GM12878 (cell line): ENCODE data around the gene RPL10A. TPM values are rescaled to one million over a fixed set of nuclear protein-coding genes. Genes with fewer than 3 reads are reported as not detected.
A peak's percentile ranks its signal among the peaks of the same experiment; 100 is the strongest.

Experiments used
- ATAC-seq: fragments of 200-7000 bp; cut with Tn5 transposase; 3 replicates; pipeline ENCODE4 v1.9.1; 2020; ENCODE audit warnings: mild to moderate bottlenecking, moderate library complexity
- BruUV-seq: library from RNA; stranded (reverse); fragments of 400-500 nt; replicated peaks from 2 replicates; lab custom pipeline; 2021; lab: Mats Ljungman, UMichigan
- CTCF ChIA-PET: fragments of 300-600 bp; sonication (Branson Sonifier 250); formaldehyde crosslinking; extraction: SDS; loops from one replicate; lab custom pipeline; 2021; ENCODE audit warnings: inconsistent platforms; lab: Yijun Ruan, JAX
- POLR2A ChIA-PET: fragments of 350-600 bp; formaldehyde crosslinking; extraction: SDS; loops from one replicate; lab custom pipeline; 2021; ENCODE audit warnings: inconsistent platforms; lab: Charles Lee
- RAD21 ChIA-PET: fragments of 300-600 bp; sonication (Branson Sonifier 250); formaldehyde crosslinking; loops from one replicate; lab custom pipeline; 2023; ENCODE audit warnings: antibody characterized with exemption; ENCODE audit not compliant: unreplicated experiment; lab: Charles Lee
- SMC1A ChIA-PET: fragments of 300-600 bp; sonication (Branson Sonifier 250); formaldehyde crosslinking; loops from one replicate; lab custom pipeline; 2023; ENCODE audit not compliant: unreplicated experiment, uncharacterized antibody; lab: Charles Lee
- DNase-seq: peaks from one replicate; pipeline ENCODE4 v3.0.0-alpha.2; 2011; ENCODE audit warnings: low read depth, low spot score
- FAIRE-seq: peaks from 3 replicates; lab custom pipeline; 2011; peaks lifted over from hg19 to GRCh38; lab: Jason Lieb, UNC
- H2AFZ ChIP-seq: 2 replicates; pipeline ENCODE4 v1.6.0; 2011; ENCODE audit warnings: low read depth, low read length, control low read depth; ENCODE audit not compliant: control insufficient read depth
- H3K27ac ChIP-seq: 2 replicates; pipeline ENCODE4 v1.5.1; 2011; ENCODE audit warnings: control low read depth; ENCODE audit not compliant: control insufficient read depth, insufficient read depth
- H3K27me3 ChIP-seq, 2 experiments: replicated peaks in 1 of 2; 2 replicates each; pipeline versions ENCODE4 v1.6.0 to v1.6.1; 2011; ENCODE audit warnings: low read length in 1 of 2; ENCODE audit not compliant: control insufficient read depth in 2 of 2, insufficient read depth in 2 of 2
- H3K36me3 ChIP-seq, 2 experiments: 2 replicates each; pipeline ENCODE4 v1.5.1; 2011; ENCODE audit warnings: low read length in 1 of 2; ENCODE audit not compliant: control insufficient read depth in 2 of 2, insufficient read depth in 2 of 2
- H3K4me1 ChIP-seq: 2 replicates; pipeline ENCODE4 v1.6.1; 2011; ENCODE audit warnings: mild to moderate bottlenecking, low read length, moderate library complexity, mixed read lengths; ENCODE audit not compliant: control insufficient read depth, insufficient read depth
- H3K4me2 ChIP-seq: 2 replicates; pipeline ENCODE4 v1.6.0; 2011; ENCODE audit warnings: control low read depth; ENCODE audit not compliant: control insufficient read depth, insufficient read depth
- H3K4me3 ChIP-seq: fragments of 200-600 bp; sonication (generic); 2 replicates; pipeline ENCODE4 v1.5.1; 2016
- H3K79me2 ChIP-seq: 2 replicates; pipeline ENCODE4 v1.6.0; 2011; ENCODE audit warnings: low read length; ENCODE audit not compliant: control insufficient read depth, insufficient read depth
- H3K9ac ChIP-seq: 2 replicates; pipeline ENCODE4 v1.8.0; 2011; ENCODE audit warnings: low read length, control low read depth, mixed read lengths; ENCODE audit not compliant: control insufficient read depth, insufficient read depth
- H3K9me3 ChIP-seq: replicated peaks from 3 replicates; pipeline ENCODE4 v1.5.1; 2011; ENCODE audit warnings: mild to moderate bottlenecking, low read length; ENCODE audit not compliant: control insufficient read depth, insufficient read depth
- H4K20me1 ChIP-seq: 2 replicates; pipeline ENCODE4 v1.6.0; 2011; ENCODE audit not compliant: control insufficient read depth, insufficient read depth
- CBFB ChIP-seq: IDR thresholded peaks from 2 replicates; pipeline ENCODE4 v1.6.1; 2016; ENCODE audit warnings: antibody characterized with exemption, low read depth
- EGR1 ChIP-seq, 2 experiments: IDR thresholded peaks; 1 replicate in 1 of 2; 2 replicates in 1 of 2; pipeline ENCODE4 v1.6.1; 2011 to 2012; ENCODE audit warnings: low read depth in 2 of 2, low read length in 2 of 2, borderline replicate concordance in 1 of 2, mild to moderate bottlenecking in 1 of 2, moderate library complexity in 1 of 2
- EZH2 ChIP-seq: IDR thresholded peaks from 2 replicates; pipeline ENCODE4 v1.6.1; 2012; ENCODE audit warnings: low read depth, mild to moderate bottlenecking, control low read depth, inconsistent platforms, low read length, borderline replicate concordance; ENCODE audit not compliant: control insufficient read depth
- IKZF1 ChIP-seq: fragments of 450-650 bp; conservative IDR thresholded peaks from 2 replicates; pipeline ENCODE4 v1.6.1; 2017; ENCODE audit warnings: antibody characterized with exemption, mild to moderate bottlenecking
- IRF4 ChIP-seq: IDR thresholded peaks from 2 replicates; pipeline ENCODE4 v1.6.1; 2011; ENCODE audit warnings: low read depth, low read length
- NR2C2 ChIP-seq: IDR thresholded peaks from 2 replicates; pipeline ENCODE4 v1.6.1; 2011; ENCODE audit warnings: borderline replicate concordance, low read depth; ENCODE audit not compliant: control insufficient read depth, insufficient read length
- PBX3 ChIP-seq: IDR thresholded peaks from 2 replicates; pipeline ENCODE4 v1.6.1; 2011; ENCODE audit warnings: mild to moderate bottlenecking, low read depth, low read length, moderate library complexity; ENCODE audit not compliant: insufficient replicate concordance
- SP1 ChIP-seq: IDR thresholded peaks from one replicate; pipeline ENCODE4 v1.6.1; 2011; ENCODE audit warnings: low read depth, low read length
- TAF1 ChIP-seq: IDR thresholded peaks from 2 replicates; pipeline ENCODE4 v1.6.1; 2011; ENCODE audit warnings: mild to moderate bottlenecking, low read depth, low read length, borderline replicate concordance
- TCF3 ChIP-seq: IDR thresholded peaks from 2 replicates; pipeline ENCODE4 v1.6.1; 2012; ENCODE audit warnings: low read depth, mild to moderate bottlenecking, low read length, borderline replicate concordance; ENCODE audit not compliant: insufficient read depth
- TCF7 ChIP-seq: IDR thresholded peaks from 2 replicates; pipeline ENCODE4 v1.6.1; 2014; ENCODE audit warnings: antibody characterized with exemption, borderline replicate concordance
- WRNIP1 ChIP-seq: IDR thresholded peaks from 2 replicates; pipeline ENCODE4 v1.6.1; 2011; ENCODE audit warnings: low read depth, low read length, improper control_type of control experiment, borderline replicate concordance
- WGBS: methylation state at CpG from one replicate; pipeline ENCODE4 v1.1.6; 2016; ENCODE audit warnings: low lambda C conversion rate; ENCODE audit not compliant: insufficient replicate concordance, insufficient coverage; ENCODE audit errors: missing lambda C conversion rate; 5-methylcytosine and 5-hydroxymethylcytosine counted together
- in situ Hi-C: fragments of 300-500 bp; cut with MboI; formaldehyde crosslinking; loops from 9 replicates; pipeline ENCODE4 v1.14.3; 2018; ENCODE audit warnings: mixed read lengths
- intact Hi-C: fragments of 100-400 bp; cut with micrococcal nuclease; formaldehyde crosslinking; loops from one replicate; pipeline ENCODE4 v1.14.2; 2022; ENCODE audit not compliant: unreplicated experiment
- polyA plus RNA-seq, 11 experiments: library from polyadenylated mRNA; depleted of rRNA in 4 of 11; unstranded in 6 of 11; stranded (reverse) in 5 of 11; fragments of >200 nt; fragmentation: Nextera tagmentation in 4 of 11; fragmentation: Illumina TruSeq in 1 of 11; extraction: Ambion mirVana in 4 of 11; extraction: Trizol in 1 of 11; gene quantifications; 1 replicate in 1 of 11; 2 replicates in 10 of 11; pipeline versions ENCODE4 v1.2.1 to v1.2.3, GENCODE V29; 2011 to 2016; ENCODE audit warnings: inconsistent platforms in 2 of 11, missing spikeins in 2 of 11, low read depth in 1 of 11
- total RNA-seq, 4 experiments: library from RNA; depleted of rRNA in 3 of 4; stranded (reverse); fragments of >200 nt in 3 of 4; fragmentation: Illumina TruSeq in 1 of 4; extraction: Trizol in 1 of 4; gene quantifications; 2 replicates each; pipeline versions ENCODE4 v1.2.1 to v1.2.3, GENCODE V29; 2013 to 2021

Gene RPL10A
- total and polyA plus RNA-seq, 10 of the 15 experiments (the other 5 are each of a cell fraction or from before 2014, with no cell fraction given): 833 to 4,029 (median 2,795) TPM

GRCh38 chr6:35439308-35439707 is 28.9 kb upstream of the RPL10A start:
- no peaks in the 10 kb centered on the region for H3K9me3 ChIP-seq
- ATAC-seq (peak; percentile 42; the same call in 1 of the 3 replicates), DNase-seq (no peak)
- H3K4me3 ChIP-seq: no peak overlapping the region
- no peaks in the 10 kb centered on the region for H3K4me1 ChIP-seq
- no peaks in the 10 kb centered on the region for H3K36me3 ChIP-seq
- in situ Hi-C loops: no loop called here
- H3K27ac ChIP-seq: no peak overlapping the region
- CTCF ChIA-PET: no interaction called here
- no peak overlapping the region for H3K9ac ChIP-seq
- WGBS: 12% methylated on average over 3 of the region's 3 CpGs
- H4K20me1 ChIP-seq: no peaks in the 10 kb centered on the region
- SMC1A ChIA-PET: no interaction called here
- no peaks in the 10 kb centered on the region for H3K79me2 ChIP-seq
- H3K27me3 ChIP-seq: no peaks in the 10 kb centered on the region
- no TSS peak for BruUV-seq
- RAD21 ChIA-PET: no interaction called here
- no peak overlapping the region for H3K4me2 ChIP-seq
- no peak for TF ChIP-seq TCF3
- TF ChIP-seq CBFB: no peak
- TF ChIP-seq NR2C2: no peak
- TF ChIP-seq WRNIP1: no peak
- no peak for TF ChIP-seq PBX3
- no peak for TF ChIP-seq TCF7
- TF ChIP-seq TAF1: no peak
- no peak for TF ChIP-seq SP1
- no peak for TF ChIP-seq IRF4
- TF ChIP-seq EZH2: no peak
- TF ChIP-seq IKZF1: no peak
- TF ChIP-seq EGR1 (IDR thresholded peaks at IDR 0.05; ENCODE audit: borderline replicate concordance in 1 of 2, low read depth in 2 of 2, low read length in 2 of 2): no peak
- TF ChIP-seq, all 136 proteins: peak for 0
- intact Hi-C loops: no loop called here
- FAIRE-seq: no peak
- POLR2A ChIA-PET: no interaction called here
- no peak overlapping the region for H2AFZ ChIP-seq
